Uterus (tissue), 4 donors: ENCODE results near the gene MAP3K4. TPM values are rescaled to one million over a fixed set of nuclear protein-coding genes. Genes with fewer than 3 reads are reported as not detected.

Experiments used
- DNase-seq, 2 donors: peaks; one replicate each; pipeline ENCODE4 v3.0.0-alpha.2; 2019 to 2020
- H3K27ac ChIP-seq, 2 donors: fragments of 200-600 bp; sonication (generic); 1 replicate in 1 of 2; 2 replicates in 1 of 2; pipeline ENCODE4 v1.5.1; 2016 to 2018
- H3K27me3 ChIP-seq, 2 donors: fragments of 200-600 bp; sonication (generic); one replicate each; pipeline ENCODE4 v1.5.1; 2018 to 2019; ENCODE audit warnings: control low read depth in 1 of 2
- H3K36me3 ChIP-seq, 2 donors: fragments of 200-600 bp; sonication (generic); one replicate each; pipeline ENCODE4 v1.5.1; 2019; ENCODE audit warnings: control low read depth in 1 of 2
- H3K4me1 ChIP-seq, 2 donors: fragments of 200-600 bp; sonication (generic); one replicate each; pipeline ENCODE4 v1.5.1; 2018 to 2019; ENCODE audit warnings: control low read depth in 1 of 2
- H3K4me3 ChIP-seq, 2 donors: fragments of 200-600 bp; sonication (generic); 1 replicate in 1 of 2; 2 replicates in 1 of 2; pipeline ENCODE4 v1.5.1; 2018 to 2019; ENCODE audit warnings: mild to moderate bottlenecking in 1 of 2
- H3K9me3 ChIP-seq, 2 donors: fragments of 200-600 bp; sonication (generic); one replicate each; pipeline ENCODE4 v1.5.1; 2019; ENCODE audit warnings: control low read depth in 1 of 2
- CTCF ChIP-seq, 4 experiments: fragments of 200-600 bp in 2 of 4; fragments of 450-650 bp in 2 of 4; sonication (generic) in 2 of 4; IDR thresholded peaks; one replicate each; pipeline ENCODE4 v1.5.1; 2016 to 2019; ENCODE audit warnings: antibody characterized with exemption in 4 of 4, mild to moderate bottlenecking in 2 of 4, moderate library complexity in 1 of 4
- POLR2A ChIP-seq, 2 donors: fragments of 450-650 bp; IDR thresholded peaks; one replicate each; pipeline ENCODE4 v1.6.1; 2016; ENCODE audit warnings: antibody characterized with exemption in 2 of 2, mild to moderate bottlenecking in 1 of 2, moderate library complexity in 1 of 2
- intact Hi-C: fragments of 100-400 bp; cut with DNase I; formaldehyde crosslinking; loops from one replicate; pipeline ENCODE4 v1.15.1; 2023; ENCODE audit warnings: low total_unique reads
- total RNA-seq, 4 donors: library from RNA; depleted of rRNA in 3 of 4; stranded (reverse); fragments of >200 nt in 3 of 4; gene quantifications; one replicate each; pipeline versions ENCODE4 v1.1.0 to v1.2.4, GENCODE V29; 2014 to 2023
- donor health status: DM: yes; HTN: yes; CAD: no.

Gene MAP3K4
- total RNA-seq, 4 donors from 2014 or later, result 24.1 to 82.9 (median 46.6) TPM

- Histone ChIP-seq H3K27me3 (no peaks in the 10 kb centered on the region), H3K4me1 (peaks cover 0 to 6% of the 10 kb centered on the region in 2 donors), H3K4me3 (no peak overlapping the region), H3K36me3 (no peaks in the 10 kb centered on the region), H3K9me3 (no peaks in the 10 kb centered on the region), H3K27ac (no peak overlapping the region)
- intact Hi-C loops, result no loop called here
- DNase-seq, result no peak
- TF ChIP-seq POLR2A (IDR thresholded peaks at IDR 0.05), result no peak
- no peak for TF ChIP-seq CTCF (IDR thresholded peaks at IDR 0.05)
Observed at GRCh38 chr6:161024364-161024920, 32.9 kb downstream of the MAP3K4 start.

GRCh38 chr6:161027385-161027784 lies 35.8 kb downstream of the MAP3K4 start:
- no peaks in the 10 kb centered on the region for H3K9me3 ChIP-seq
- no peaks in the 10 kb centered on the region for H3K36me3 ChIP-seq
- no peak for DNase-seq
- H3K4me3 ChIP-seq, result no peak overlapping the region
- intact Hi-C loops, result no loop called here
- no peak for TF ChIP-seq CTCF (IDR thresholded peaks at IDR 0.05)
- no peak for TF ChIP-seq POLR2A (IDR thresholded peaks at IDR 0.05)
- peak overlapping the region; percentile 68 to 94 for H3K27ac ChIP-seq
- H3K27me3 ChIP-seq, result no peaks in the 10 kb centered on the region
- peaks cover 0 to 6% of the 10 kb centered on the region in 2 donors for H3K4me1 ChIP-seq

- Histone ChIP-seq H3K27me3 (no peaks in the 10 kb centered on the region), H3K27ac (peak overlapping the region; percentile 68 to 94), H3K4me3 (no peak overlapping the region), H3K36me3 (no peaks in the 10 kb centered on the region), H3K4me1 (peaks cover 0 to 6% of the 10 kb centered on the region in 2 donors), H3K9me3 (no peaks in the 10 kb centered on the region)
- peak in 1 of 2 donors; percentile 55 for DNase-seq
- no peak for TF ChIP-seq POLR2A (IDR thresholded peaks at IDR 0.05)
- TF ChIP-seq CTCF (IDR thresholded peaks at IDR 0.05), result no peak
- intact Hi-C loops, result no loop called here
Observed at GRCh38 chr6:161029195-161029809, 37.7 kb downstream of the MAP3K4 start.

GRCh38 chr6:161031721-161032495 lies 40.3 kb downstream of the MAP3K4 start:
- H3K4me3 ChIP-seq, result no peak overlapping the region
- H3K9me3 ChIP-seq, result no peaks in the 10 kb centered on the region
- intact Hi-C loops, result no loop called here
- no peaks in the 10 kb centered on the region for H3K27me3 ChIP-seq
- no peaks in the 10 kb centered on the region for H3K36me3 ChIP-seq
- no peaks in the 10 kb centered on the region for H3K4me1 ChIP-seq
- DNase-seq, result no peak
- TF ChIP-seq CTCF (IDR thresholded peaks at IDR 0.05) (no peak), POLR2A (IDR thresholded peaks at IDR 0.05) (no peak)
- peak overlapping the region; percentile 7 to 94 for H3K27ac ChIP-seq

GRCh38 chr6:161033667-161034066 lies 42.1 kb downstream of the MAP3K4 start:
- no peaks in the 10 kb centered on the region for H3K36me3 ChIP-seq
- no peak overlapping the region for H3K4me3 ChIP-seq
- intact Hi-C loops, result no loop called here
- H3K27me3 ChIP-seq, result no peaks in the 10 kb centered on the region
- DNase-seq, result no peak
- no peak for TF ChIP-seq CTCF (IDR thresholded peaks at IDR 0.05)
- no peak for TF ChIP-seq POLR2A (IDR thresholded peaks at IDR 0.05)
- no peaks in the 10 kb centered on the region for H3K9me3 ChIP-seq
- H3K27ac ChIP-seq, result peak overlapping the region in 1 of 2 donors; percentile 49
- H3K4me1 ChIP-seq, result no peaks in the 10 kb centered on the region
